ENCODE results near the gene LMOD2.
A peak's percentile ranks its signal among the peaks of the same experiment; 100 is the strongest.
"Not testable (repeated sequence)": the region's sequence is repeated elsewhere in the genome, so short reads cannot be mapped to it uniquely, and the experiment has no call there.

Gene LMOD2, protein sequence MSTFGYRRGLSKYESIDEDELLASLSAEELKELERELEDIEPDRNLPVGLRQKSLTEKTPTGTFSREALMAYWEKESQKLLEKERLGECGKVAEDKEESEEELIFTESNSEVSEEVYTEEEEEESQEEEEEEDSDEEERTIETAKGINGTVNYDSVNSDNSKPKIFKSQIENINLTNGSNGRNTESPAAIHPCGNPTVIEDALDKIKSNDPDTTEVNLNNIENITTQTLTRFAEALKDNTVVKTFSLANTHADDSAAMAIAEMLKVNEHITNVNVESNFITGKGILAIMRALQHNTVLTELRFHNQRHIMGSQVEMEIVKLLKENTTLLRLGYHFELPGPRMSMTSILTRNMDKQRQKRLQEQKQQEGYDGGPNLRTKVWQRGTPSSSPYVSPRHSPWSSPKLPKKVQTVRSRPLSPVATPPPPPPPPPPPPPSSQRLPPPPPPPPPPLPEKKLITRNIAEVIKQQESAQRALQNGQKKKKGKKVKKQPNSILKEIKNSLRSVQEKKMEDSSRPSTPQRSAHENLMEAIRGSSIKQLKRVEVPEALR

DNA sequence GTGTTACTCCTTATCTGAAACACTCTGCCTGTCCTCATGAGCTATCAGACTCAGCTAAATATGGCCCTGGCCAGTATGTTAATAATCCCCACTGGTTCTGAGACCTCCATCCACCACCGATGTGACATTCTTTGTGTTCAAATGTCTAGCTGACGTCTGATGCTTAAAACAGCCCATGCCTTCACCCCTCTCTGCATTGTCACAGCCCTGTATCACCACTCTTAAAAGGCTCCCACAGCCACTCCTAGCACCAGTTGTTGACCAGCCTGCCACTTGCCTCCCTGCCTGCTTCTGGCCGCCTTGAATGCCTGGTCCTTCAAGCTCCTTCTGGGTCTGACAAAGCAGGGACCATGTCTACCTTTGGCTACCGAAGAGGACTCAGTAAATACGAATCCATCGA lies at the start of gene LMOD2:
Gene LMOD2 (plus strand): TSS at position 253 of the 400 bp plus-strand sequence. CDS start 98 bp downstream, at position 351.
- no peak for DNase-seq

DNA sequence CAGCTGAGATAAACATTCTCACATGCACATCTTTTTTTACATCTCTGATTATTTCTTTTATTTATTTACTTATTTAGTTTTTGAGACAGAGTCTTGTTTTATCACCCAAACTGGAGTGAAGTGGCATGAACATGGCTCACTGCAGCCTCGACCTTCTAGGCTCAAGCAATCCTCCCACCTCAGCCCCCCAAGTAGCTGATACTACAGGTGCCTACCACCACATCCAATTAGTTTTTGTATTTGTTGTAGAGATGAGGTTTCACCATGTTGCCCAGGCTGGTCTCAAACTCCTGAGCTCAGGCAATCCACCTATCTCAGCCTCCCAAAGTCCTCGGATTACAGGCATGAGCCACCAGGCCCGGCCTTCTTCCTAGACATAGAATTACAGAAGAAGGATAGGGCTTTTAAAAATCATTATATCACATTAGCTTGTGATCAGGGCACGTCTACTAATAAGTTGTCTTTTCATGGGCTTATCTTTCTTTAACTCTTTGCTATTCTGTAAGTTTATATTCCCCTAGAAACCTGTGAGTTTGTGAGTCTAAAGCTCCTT lies 48.2 kb upstream of the LMOD2 start:
- no peak for DNase-seq

DNA sequence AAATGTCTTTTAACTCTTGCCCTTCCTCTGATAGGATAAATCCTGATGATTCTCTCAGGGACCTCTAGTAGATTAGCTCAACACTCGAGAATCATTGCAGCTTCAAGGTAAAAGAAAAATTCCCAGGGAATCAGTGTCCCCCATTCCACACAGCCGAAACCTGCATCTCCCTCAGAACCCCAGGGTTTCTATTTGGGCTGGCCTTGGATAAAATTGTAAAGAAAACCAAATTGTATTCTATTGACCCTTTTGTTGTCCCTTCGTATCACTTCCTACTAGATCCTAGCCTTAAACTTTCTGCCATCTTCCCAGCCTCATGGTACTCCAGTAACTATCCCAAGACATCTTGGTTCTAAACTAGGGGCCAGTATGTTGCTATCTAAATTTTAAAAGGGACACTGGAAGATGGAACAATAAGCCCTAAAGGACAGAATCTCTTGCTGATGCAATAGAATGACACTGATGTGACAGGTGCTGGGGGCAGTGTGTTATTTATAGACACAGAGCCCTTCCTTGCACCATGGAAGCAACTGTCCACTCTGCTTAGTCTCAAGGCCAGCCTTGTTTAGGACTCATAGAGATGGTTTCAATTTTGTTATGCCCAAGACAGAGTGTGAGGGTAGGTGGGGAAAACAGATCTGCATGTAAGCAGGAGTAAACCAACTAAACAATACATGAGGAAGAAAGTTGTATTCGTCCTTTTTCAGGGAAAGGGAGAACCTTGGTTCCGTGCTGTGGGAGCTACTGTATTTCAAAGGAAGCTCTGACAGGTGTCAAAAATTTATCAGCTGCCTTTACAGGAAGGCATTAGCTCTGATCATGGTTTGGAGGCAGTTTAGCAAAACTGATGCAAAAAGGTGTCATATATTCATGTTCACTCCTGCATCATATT lies 46.4 kb upstream of the LMOD2 start:
- DNase-seq, result peak; percentile 11

DNA sequence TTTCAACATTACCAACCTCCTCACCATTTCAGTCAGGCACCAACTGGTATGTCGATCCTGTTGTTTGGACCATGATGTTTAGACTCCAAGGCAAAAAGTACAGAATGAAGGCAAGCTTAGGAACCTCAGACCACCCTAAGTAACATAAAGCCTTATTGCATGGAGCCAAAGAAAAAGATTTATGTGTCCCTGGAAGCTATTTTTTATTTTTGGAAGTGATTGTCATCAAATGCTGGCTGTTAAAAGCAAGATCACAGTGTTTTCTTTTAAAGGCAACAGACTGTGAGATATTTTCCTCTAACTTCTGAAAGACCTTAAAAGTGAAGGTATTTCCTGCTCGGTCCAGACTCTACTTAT lies 45.8 kb upstream of the LMOD2 start:
- no peak for DNase-seq

DNA sequence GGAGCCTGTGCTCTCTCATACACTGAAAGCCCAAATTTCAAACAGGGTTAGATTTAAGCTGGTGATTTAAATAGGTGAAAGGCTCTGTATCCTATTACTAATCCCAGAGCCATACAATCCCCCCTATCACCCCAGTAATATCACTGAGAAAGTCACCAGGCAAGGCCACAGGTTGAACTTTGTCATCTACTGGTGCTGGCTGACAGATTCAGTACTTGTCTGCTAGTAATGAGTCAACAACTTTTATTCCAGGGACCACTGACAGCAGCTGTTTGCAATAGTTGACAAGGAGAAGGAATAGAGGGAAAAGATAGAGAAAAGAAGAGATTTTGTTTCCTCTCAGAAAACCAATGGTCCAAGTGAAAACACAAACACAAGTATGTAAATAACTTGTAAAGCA lies 43.6 kb upstream of the LMOD2 start:
- peak; percentile 39 for DNase-seq

DNA sequence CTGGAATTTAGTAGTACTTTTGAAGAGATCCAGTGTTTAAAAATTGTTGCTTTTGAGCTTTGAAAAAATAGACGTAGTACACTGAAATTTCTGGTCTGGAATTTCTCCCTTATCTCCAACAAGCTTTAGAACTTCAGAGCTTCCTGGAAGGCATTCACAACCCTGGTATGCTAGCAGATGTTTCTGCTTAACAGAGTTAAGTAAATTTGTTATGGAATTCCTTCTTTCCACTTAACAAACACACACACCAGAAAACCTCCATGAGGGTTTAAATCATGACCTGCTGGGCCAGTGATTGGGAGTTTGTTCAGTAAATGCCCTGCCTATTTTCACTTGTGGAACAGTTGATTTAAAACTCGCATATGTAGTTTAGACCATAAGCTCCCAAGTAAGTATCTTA lies 40.3 kb upstream of the LMOD2 start:
- no peak for DNase-seq

DNA sequence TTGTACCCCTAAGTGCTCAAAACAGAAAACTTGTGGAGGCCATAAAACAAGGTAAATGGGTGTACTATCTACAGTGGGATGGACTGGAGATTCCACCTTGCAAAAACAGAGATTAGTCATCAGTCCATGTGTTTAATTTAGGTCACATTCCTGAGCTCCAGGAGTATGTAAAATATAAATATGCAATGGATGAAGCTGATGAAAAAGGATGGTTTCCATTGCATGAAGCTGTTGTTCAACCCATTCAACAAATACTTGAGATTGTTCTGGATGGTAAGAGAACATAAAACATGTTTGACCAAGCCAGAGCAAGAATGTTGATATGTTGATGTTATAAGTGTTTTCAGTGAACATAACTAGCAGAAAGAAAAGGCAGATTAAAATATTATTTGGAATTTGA lies 39.4 kb upstream of the LMOD2 start:
- no peak for DNase-seq

DNA sequence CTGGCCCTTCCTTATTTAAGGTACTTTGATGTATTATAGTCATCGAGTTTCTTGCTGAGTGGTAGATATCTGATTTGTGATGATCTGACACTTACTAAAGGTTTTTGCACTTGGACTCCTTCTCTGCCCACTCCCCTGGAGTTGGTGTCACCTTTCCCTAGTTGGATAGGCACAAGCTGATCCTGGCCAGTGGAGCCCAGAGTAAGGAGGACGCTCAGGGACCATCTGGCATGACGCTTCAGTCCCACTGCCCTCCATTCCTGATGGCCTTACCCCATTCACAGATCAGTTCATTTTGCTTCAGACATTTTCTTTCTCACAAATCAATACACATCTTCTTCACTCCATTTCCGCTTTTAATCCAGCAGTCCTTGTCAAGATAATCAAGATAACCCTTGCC lies 34.0 kb upstream of the LMOD2 start:
- peak; percentile 67 for DNase-seq

DNA sequence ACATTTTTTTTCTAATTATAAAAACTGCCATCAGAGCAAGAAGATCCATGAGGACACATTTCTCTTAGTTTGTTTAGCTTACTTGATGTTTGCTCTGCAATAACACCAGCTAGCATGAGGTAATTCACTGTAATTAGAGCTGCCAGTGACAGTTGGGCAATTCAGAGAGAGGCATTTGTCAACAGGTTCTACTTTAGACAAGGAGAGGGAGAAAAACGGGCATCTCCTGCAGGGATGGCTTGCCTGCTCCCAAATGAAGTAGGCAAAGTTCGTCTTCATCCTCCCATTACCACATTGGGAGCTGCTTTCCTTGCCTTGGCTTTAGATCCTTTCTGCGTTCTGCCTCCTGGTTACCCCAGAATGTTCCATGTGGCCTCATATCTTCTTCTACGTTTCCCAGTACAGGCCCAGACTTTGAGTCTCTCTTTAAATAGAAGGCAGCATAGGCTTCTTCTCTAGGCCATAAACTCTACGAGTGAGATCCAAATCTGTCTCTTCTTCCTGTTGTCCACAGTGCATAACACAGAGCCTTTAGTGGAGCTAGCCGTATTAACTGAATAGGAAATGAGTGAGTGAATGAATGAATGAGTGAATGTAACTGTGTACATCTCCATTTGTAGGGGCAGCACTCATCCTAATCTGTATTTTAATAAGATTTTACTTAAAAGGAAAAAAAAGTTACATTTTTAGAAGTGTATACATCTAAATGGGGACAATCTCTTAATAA lies 32.8 kb upstream of the LMOD2 start:
- DNase-seq, result peak; percentile 48

DNA sequence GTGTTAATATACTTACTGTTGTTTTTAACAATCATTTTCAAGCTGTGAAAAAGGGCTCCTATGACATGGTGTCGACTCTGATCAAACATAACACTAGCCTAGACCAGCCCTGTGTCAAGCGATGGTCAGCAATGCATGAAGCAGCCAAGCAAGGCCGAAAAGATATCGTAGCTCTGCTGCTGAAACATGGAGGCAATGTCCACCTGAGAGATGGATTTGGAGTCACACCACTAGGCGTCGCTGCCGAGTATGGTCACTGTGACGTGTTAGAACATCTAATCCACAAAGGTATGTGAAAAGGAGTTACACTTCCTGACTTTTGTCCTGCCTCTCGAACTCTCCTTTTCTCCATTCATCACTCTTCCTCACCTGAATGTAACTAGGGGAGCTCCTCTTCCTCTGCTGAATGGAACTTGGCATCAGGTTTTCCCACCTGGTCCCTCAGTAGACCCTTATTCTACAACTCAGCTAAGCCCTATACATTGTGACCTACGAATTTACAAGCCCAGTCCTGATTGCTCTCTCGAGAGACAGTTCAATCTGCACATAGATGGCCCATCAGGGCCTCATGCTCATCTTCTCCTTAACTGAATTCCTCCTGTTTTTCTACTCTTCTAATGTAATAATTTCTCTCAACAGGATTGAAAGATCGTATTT lies 31.0 kb upstream of the LMOD2 start:
- peak; percentile 79 for DNase-seq

DNA sequence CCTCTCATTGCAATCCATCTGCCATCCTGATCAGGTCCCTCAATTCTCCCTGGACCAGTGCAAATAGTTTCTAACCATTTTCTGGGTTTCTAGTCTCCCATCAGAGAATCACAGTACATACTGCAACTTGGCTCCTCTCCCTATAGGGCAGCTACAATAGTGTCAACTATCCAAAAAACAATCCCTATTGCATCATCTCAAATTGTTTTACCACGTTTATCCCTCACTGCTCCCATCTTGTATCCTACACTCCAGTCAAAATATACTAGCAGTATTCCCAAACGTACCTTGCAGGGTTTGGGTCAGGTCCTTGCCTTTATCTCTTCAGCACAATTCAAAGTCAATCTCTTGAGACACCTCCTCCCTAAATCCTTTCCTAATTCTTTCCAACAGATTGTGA lies 30.4 kb upstream of the LMOD2 start:
- DNase-seq, result peak; percentile 69

DNA sequence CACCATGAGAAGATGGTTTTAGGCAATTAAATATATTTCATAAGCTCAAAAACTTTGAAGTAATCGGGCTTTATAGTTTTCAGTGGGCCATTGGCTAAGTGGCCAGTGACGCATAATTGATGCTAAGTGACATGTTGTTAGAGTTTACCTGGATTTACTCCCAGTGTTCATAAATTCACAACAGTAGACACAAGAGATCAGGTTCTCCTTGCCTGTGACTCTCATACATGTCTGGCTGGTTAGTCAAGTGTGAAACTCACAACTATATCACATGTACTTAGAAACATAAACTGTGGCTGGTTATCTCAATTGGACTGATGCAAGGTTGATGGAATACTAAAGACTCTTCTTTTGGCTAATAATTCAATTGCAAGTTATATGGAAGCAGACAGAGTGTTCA lies 27.8 kb upstream of the LMOD2 start:
- no peak for DNase-seq

DNA sequence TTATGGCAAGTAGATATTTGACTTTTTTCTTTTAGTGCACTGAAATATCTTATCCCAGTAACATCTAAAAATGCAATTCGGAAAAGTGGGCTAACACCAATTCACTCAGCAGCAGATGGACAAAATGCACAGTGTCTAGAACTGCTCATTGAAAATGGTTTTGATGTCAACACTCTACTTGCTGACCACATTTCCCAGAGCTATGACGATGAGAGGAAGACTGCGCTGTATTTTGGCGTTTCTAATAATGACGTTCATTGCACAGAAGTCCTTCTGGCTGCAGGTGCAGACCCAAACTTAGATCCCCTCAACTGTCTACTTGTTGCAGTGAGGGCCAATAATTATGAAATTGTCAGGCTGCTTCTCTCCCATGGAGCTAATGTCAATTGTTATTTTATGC lies 26.8 kb upstream of the LMOD2 start:
- DNase-seq, result no peak

DNA sequence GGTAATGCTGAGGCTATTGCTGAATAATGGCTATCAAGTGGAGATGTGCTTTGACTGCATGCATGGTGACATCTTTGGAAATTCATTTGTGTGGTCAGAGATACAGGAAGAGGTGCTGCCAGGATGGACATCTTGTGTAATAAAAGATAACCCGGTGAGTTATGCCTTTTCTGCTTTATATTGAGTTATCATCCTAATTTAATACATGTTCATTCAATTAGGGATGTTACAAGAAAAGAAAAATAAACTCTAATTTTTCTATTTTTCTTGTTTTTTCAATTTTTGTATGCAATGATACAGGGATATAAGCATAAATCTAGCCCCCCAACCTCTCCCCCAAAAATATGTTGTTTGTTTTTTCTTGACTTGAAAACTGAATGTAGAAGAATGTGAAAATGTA lies 26.4 kb upstream of the LMOD2 start:
- no peak for DNase-seq

DNA sequence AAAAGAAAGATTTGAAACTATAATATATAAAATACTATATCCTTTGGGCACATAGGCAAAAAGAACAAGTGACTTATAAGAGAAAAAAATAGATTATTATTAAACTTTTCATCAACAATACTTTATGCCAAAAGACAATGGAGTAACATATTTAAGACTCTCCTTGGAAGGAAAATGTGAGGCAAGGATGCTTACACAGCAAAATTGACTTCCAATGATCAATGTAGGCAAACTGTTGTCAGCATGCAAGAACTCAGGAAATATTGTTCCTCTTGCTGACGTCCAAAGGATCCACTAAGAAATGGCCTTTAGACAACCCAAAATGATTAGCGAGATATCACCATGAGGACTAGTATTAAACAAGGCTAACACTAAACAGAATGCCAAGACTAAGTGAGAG lies 22.9 kb upstream of the LMOD2 start:
- DNase-seq, result no peak

DNA sequence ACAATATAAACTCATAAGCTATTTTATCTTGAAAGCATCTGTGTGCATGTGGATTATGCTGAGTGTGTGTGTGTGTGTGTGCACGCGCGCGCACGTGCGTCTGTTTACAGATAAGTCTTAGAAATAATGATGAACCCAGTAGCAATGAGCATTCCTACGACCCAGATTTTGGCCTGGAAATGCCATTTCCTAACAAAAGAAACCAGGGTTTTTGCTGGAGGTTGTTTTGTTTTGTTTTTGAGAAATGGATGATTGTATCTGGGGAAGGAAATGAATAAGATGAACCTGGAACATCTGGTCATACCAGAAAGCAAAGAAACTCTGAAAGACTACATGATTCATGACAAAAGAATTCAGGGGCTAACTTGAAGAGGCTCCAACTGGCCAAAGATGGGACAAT lies 22.1 kb upstream of the LMOD2 start:
- no peak for DNase-seq

DNA sequence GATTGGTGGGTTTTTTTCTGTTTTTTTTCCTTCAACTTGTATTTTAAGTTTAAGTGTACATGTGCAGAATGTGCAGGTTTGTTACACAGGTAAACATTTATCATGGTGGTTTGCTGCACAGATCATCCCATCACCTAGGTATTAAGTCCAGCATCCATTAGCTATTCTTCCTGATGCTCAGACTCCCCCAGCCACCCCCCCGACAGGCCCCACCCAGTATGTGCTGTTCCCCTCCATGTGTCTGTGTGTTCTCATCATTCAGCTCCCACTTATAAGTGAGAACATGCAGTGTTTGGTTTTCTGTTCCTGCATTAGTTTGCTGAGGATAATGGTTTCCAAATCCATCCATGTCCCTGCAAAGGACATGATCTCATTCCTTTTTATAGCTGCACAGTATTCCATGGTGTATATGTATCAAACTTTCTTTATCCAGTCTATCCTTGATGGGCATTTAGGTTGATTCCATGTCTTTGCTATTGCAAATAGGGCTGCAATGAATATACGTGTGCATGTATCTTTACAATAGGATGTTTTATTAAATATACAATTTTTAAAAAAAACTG lies 21.6 kb upstream of the LMOD2 start:
- DNase-seq, result not testable (repeated sequence)

DNA sequence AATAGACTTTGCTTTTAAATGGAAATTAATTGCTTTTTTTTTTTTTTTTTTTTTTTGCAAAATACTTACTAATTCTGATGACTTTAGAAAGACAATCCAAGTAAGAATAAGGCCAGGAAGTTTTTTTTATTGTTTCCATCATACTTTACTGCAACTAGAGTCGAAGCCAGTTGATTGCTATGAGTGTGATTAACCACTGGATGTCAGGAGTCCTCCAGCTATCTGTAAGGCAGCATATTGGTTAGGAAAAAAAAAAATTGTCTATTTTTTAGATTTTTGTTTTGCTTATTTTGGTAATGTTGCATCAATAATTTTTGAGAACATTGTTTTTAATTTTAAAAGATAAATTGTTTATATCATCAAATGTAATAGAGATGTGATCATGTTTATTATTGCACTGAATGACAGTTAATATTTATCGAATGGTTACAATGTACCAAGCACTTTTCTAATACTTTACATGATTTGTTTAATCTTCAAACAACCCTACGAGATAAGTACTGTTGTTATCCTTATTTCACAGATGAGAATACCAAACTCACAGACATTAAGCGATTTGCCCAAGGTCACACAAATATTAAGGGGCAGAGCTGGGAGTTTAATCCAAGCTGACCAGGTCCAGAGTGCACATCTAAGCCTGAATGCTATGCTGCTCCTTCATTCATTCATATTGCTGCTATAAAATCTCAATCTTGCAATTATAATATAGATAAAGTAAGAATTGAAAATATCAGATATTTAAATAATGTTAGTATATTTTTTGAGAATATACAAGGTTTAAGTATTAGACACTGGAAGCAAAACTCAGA lies 19.9 kb upstream of the LMOD2 start:
- DNase-seq, result peak; percentile 55

DNA sequence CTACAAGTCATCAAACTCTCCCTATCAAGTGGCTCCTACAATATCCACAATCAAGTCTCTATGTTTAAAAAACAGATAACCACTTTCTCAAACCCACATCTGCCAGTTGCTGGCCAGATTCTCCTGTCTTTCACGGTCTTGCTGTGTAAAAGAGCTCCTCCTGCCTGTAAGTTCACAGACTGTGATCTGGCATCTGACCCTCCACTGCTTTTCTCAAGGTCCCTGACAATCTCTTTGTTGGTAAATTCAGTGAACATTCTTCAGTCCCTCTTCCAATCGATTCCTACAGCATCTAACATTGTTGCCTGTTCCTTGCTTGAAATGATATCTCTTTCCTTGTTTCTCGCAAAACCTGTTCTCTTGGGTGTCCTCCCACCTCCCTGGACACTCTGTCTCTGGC lies 18.5 kb upstream of the LMOD2 start:
- peak; percentile 69 for DNase-seq

DNA sequence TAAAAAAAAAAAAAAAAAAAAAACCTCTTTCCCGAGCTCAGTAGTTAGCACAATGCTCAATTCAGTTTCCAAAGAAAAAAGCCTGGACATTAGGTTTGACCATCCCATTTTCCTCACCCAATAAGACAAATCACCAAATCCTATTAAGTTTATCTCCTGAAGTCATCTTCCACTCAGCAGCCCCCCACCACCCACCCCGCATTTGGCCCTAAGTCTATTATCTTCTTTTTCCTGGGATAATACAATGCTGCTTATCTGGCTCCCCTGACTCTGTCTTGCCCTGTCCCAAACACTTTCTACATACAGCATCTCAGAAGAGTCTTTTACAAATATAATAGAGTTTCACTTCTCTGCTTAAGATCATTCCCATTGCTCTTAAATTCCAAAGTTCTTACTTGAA lies 17.8 kb upstream of the LMOD2 start:
- DNase-seq, result peak; percentile 92

DNA sequence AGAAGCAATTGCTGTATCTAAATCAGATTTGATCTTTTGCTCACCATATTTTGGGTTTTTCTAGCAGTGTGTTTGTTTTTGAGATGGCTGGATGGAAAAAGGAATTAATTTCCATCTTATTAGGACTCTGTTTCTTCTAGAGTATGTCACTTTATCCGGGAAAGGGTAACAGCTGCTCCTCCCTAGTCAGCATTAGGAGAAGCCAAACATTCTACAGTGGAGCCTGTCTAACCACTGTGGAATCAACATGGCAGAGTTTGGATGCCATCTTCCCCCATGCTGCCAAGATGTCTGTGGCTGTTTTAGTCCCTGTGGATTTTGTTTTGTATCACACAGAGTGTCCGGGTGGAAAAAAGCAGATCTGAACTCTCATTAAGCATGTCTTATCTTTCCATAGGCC lies 16.0 kb upstream of the LMOD2 start:
- peak; percentile 36 for DNase-seq
